Esophagus muscularis mucosa (tissue), 4 donors: ENCODE data around the gene PJA2. TPM values are rescaled to one million over a fixed set of nuclear protein-coding genes. Genes with fewer than 3 reads are reported as not detected.

Experiments
- DNase-seq: peaks from one replicate; pipeline ENCODE4 v3.0.0-alpha.2; 2017; ENCODE audit errors: extremely low spot score
- H3K27ac ChIP-seq, 4 donors: fragments of 200-600 bp; sonication (generic); replicated peaks in 1 of 4; 1 replicate in 3 of 4; 2 replicates in 1 of 4; pipeline ENCODE4 v1.5.1; 2016 to 2019; ENCODE audit warnings: mild to moderate bottlenecking in 1 of 4
- H3K27me3 ChIP-seq, 4 donors: fragments of 200-600 bp; sonication (generic); one replicate each; pipeline versions ENCODE4 v1.5.1 to v1.6.0; 2016 to 2019
- H3K36me3 ChIP-seq, 4 donors: fragments of 200-600 bp; sonication (generic); one replicate each; pipeline ENCODE4 v1.5.1; 2016 to 2019
- H3K4me1 ChIP-seq, 4 donors: fragments of 200-600 bp; sonication (generic); one replicate each; pipeline ENCODE4 v1.5.1; 2016 to 2019
- H3K4me3 ChIP-seq, 4 donors: fragments of 200-600 bp; sonication (generic); 1 replicate in 2 of 4; 2 replicates in 2 of 4; pipeline ENCODE4 v1.5.1; 2016 to 2019; ENCODE audit warnings: mild to moderate bottlenecking in 4 of 4, moderate library complexity in 1 of 4
- H3K9me3 ChIP-seq, 4 donors: fragments of 200-600 bp; sonication (generic); 1 replicate in 3 of 4; 2 replicates in 1 of 4; pipeline ENCODE4 v1.5.1; 2016 to 2019
- EP300 ChIP-seq: sonication (generic); formaldehyde crosslinking; IDR thresholded peaks from one replicate; pipeline ENCODE4 v1.6.1; 2017; ENCODE audit warnings: antibody characterized with exemption
- POLR2A ChIP-seq: fragments of 450-650 bp; IDR thresholded peaks from one replicate; pipeline ENCODE4 v1.6.1; 2017; ENCODE audit warnings: antibody characterized with exemption, moderate library complexity, mild to moderate bottlenecking, low read depth
- POLR2AphosphoS5 ChIP-seq, 2 donors: sonication (generic); formaldehyde crosslinking; IDR thresholded peaks; one replicate each; pipeline ENCODE4 v1.6.1; 2017; ENCODE audit warnings: antibody characterized with exemption in 2 of 2
- WGBS: methylation state at CpG from one replicate; pipeline ENCODE4 v1.1.5; 2018; 5-methylcytosine and 5-hydroxymethylcytosine counted together
- intact Hi-C: fragments of 100-400 bp; cut with DNase I; formaldehyde crosslinking; loops from one replicate; pipeline ENCODE4 v1.15.1; 2023
- total RNA-seq, 4 donors: library from RNA; depleted of rRNA; stranded (reverse); fragments of >200 nt; gene quantifications; one replicate each; pipeline versions ENCODE4 v1.1.0 to v1.2.1, GENCODE V29; 2016
- TF ChIP-seq, protein P1 (sequence below), 3 experiments: fragments of 200-600 bp in 2 of 3; fragments of 450-650 bp in 1 of 3; sonication (generic) in 2 of 3; IDR thresholded peaks; one replicate each; pipeline ENCODE4 v1.5.1; 2017 to 2019; ENCODE audit warnings: antibody characterized with exemption in 3 of 3, mild to moderate bottlenecking in 2 of 3, moderate library complexity in 1 of 3

Gene PJA2
- total RNA-seq, 4 donors from 2014 or later, result 133 to 211 (median 170) TPM

DNA sequence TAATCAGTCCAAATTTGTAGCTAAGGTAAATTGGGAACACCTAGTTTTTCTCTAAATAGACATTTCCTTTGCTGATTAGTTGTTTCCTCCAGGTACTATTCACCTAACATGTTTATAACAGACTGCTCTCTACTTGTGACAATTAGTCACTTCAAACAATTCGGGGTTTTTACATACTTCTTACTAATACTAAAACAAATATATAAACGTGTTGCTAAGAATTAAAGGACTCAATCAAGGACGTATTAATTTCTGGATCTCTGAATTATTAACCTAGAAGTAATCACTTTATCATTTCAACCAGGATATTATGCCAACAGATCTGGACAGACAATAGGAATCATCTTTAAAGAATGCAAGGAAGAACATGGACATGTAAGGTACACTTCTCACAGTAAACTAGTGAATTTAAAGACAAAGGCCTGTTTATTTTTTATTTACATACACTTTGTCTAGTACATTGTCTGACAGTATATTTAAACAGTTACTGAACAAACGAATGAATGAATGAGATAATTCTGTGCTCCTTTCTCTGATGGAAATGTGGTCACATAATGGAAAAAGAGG lies 22.3 kb downstream of the PJA2 start:
- no peaks in the 10 kb centered on the region for H3K27me3 ChIP-seq
- no peak for TF ChIP-seq EP300
- TF ChIP-seq POLR2A, result no peak
- no peak for TF ChIP-seq POLR2AphosphoS5 (IDR thresholded peaks at IDR 0.05)
- TF ChIP-seq, protein P1, sequence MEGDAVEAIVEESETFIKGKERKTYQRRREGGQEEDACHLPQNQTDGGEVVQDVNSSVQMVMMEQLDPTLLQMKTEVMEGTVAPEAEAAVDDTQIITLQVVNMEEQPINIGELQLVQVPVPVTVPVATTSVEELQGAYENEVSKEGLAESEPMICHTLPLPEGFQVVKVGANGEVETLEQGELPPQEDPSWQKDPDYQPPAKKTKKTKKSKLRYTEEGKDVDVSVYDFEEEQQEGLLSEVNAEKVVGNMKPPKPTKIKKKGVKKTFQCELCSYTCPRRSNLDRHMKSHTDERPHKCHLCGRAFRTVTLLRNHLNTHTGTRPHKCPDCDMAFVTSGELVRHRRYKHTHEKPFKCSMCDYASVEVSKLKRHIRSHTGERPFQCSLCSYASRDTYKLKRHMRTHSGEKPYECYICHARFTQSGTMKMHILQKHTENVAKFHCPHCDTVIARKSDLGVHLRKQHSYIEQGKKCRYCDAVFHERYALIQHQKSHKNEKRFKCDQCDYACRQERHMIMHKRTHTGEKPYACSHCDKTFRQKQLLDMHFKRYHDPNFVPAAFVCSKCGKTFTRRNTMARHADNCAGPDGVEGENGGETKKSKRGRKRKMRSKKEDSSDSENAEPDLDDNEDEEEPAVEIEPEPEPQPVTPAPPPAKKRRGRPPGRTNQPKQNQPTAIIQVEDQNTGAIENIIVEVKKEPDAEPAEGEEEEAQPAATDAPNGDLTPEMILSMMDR (IDR thresholded peaks at IDR 0.05), result no peak
- 47% methylated on average over 4 of the region's 4 CpGs for WGBS
- no peak for DNase-seq
- H3K36me3 ChIP-seq, result peaks cover 0 to 10% (median 4%) of the 10 kb centered on the region in 4 donors
- H3K4me3 ChIP-seq, result no peak overlapping the region
- H3K9me3 ChIP-seq, result no peaks in the 10 kb centered on the region
- H3K4me1 ChIP-seq, result peaks cover 25 to 70% (median 66%) of the 10 kb centered on the region in 4 donors
- intact Hi-C loops, result no loop called here
- no peak overlapping the region for H3K27ac ChIP-seq

DNA sequence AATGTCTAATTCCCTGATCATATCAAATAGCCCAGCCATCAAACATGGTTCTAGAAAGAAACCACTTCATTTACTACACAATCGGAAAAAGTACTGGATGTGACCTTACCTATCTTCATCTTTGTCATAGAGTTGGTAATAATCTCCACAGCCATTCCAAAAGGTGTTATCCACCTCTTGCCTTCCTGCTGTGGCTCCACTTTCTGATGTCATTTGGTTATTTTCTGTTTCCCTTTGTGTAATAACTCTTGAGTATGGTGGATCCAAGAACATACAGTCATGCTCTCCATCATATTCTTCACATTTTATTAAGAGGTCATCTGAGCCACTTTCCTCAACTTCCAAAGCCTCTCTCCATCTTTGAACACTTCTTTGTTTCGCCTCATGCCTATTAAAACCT lies 31.7 kb downstream of the PJA2 start:
- Histone ChIP-seq H3K27ac (no peak overlapping the region), H3K4me1 (peaks cover 11 to 46% (median 31%) of the 10 kb centered on the region in 4 donors), H3K36me3 (peaks cover 18 to 56% (median 41%) of the 10 kb centered on the region in 4 donors), H3K9me3 (no peaks in the 10 kb centered on the region), H3K27me3 (no peaks in the 10 kb centered on the region), H3K4me3 (no peak overlapping the region)
- no peak for TF ChIP-seq EP300
- intact Hi-C loops, result no loop called here
- DNase-seq, result no peak
- WGBS, result 100% methylated on average over 2 of the region's 2 CpGs

DNA sequence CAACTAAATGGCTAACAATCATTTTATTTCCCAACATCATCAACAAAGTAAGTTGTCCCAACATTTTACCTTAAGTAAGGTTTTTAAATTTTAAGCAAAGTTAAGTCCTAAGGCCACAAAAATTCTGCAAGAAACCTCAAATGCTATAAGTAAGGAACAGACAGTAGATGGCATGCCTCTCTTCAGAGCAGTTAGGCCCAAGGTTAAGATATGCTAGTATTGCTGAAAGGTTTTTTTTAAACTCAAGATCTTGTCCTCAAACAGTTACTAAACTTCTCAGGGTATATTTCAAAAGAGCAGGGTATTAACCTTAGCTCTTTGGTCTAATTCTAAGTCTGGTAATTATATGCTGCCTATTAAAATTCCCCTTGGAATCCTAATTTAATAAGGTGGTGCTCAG lies 35.1 kb downstream of the PJA2 start:
- Histone ChIP-seq H3K36me3 (peaks cover 13 to 27% (median 23%) of the 10 kb centered on the region in 4 donors), H3K27me3 (no peaks in the 10 kb centered on the region), H3K9me3 (no peaks in the 10 kb centered on the region), H3K27ac (peak overlapping the region in 2 of 4 donors; percentile 4 to 27), H3K4me3 (no peak overlapping the region), H3K4me1 (peaks cover 15 to 62% (median 49%) of the 10 kb centered on the region in 4 donors)
- TF ChIP-seq POLR2AphosphoS5 (IDR thresholded peaks at IDR 0.05) (no peak), POLR2A (no peak), EP300 (no peak)
- TF ChIP-seq, protein P1 (IDR thresholded peaks at IDR 0.05), result peak; percentile 2 to 26 (median 9)
- intact Hi-C loops, result no loop called here
- no peak for DNase-seq

DNA sequence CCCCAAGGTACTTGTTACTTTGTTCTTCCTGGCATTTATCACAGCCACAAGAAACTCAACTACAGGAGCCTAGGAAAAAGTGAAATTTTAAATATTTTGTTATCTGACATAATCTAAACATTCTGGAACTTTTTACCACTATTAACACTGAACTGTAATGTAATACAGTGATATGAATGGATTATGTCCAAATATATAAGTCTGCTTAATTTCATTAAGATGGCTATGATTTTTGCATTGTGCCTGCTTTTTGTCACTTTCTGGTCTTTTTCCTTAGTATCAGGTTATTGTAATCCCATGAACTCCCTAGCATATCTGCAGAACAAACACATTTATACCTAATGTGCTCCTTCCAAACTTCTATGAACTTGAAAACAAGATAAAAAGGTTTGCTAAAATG lies 35.8 kb downstream of the PJA2 start:
- H3K36me3 ChIP-seq, result peaks cover 10 to 27% (median 18%) of the 10 kb centered on the region in 4 donors
- no peak overlapping the region for H3K4me3 ChIP-seq
- H3K27ac ChIP-seq, result no peak overlapping the region
- H3K27me3 ChIP-seq, result no peaks in the 10 kb centered on the region
- intact Hi-C loops, result no loop called here
- peaks cover 15 to 62% (median 49%) of the 10 kb centered on the region in 4 donors for H3K4me1 ChIP-seq
- TF ChIP-seq POLR2A (no peak), EP300 (no peak), POLR2AphosphoS5 (IDR thresholded peaks at IDR 0.05) (no peak)
- TF ChIP-seq, protein P1 (IDR thresholded peaks at IDR 0.05), result no peak
- DNase-seq, result no peak
- H3K9me3 ChIP-seq, result no peaks in the 10 kb centered on the region

DNA sequence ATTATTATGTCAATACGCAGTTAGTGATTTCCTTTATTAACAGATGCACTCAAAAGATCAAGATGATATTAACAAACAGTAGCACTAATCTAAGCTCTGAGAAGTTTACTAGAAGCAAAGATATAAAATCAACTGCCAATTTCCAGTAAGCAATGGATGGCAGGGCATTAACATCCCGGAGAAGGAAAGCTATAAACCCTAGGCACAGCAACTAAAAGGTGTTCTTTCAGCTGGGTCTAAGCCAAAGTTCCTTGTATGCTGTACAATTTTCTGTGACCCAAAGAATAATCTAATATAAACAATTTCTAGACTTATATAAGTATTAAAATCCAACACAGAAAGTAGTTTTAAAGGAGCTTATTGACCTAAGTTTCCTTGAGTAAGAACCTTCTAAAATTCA lies 39.4 kb downstream of the PJA2 start:
- WGBS, result 92% methylated on average over 2 of the region's 2 CpGs
- Histone ChIP-seq H3K27ac (no peak overlapping the region), H3K4me1 (peaks cover 11 to 47% (median 43%) of the 10 kb centered on the region in 4 donors), H3K4me3 (no peak overlapping the region), H3K9me3 (peaks cover 0 to 7% (median 0%) of the 10 kb centered on the region in 4 donors), H3K27me3 (no peaks in the 10 kb centered on the region), H3K36me3 (peaks cover 13 to 35% (median 24%) of the 10 kb centered on the region in 4 donors)
- intact Hi-C loops, result no loop called here
- DNase-seq, result no peak
- no peak for TF ChIP-seq EP300
- no peak for TF ChIP-seq POLR2AphosphoS5 (IDR thresholded peaks at IDR 0.05)
- TF ChIP-seq, protein P1 (IDR thresholded peaks at IDR 0.05), result no peak
- no peak for TF ChIP-seq POLR2A
